Tibial nerve (tissue), 4 donors: ENCODE measurements around the gene UMAD1. TPM values are rescaled to one million over a fixed set of nuclear protein-coding genes. Genes with fewer than 3 reads are reported as not detected.

Source experiments
- DNase-seq, 2 donors: peaks; one replicate each; pipeline ENCODE4 v3.0.0-alpha.2; 2019; ENCODE audit warnings: low spot score in 2 of 2
- H3K27ac ChIP-seq, 4 donors: fragments of 200-600 bp; sonication (generic) in 3 of 4; one replicate each; pipeline ENCODE4 v1.5.1; 2017 to 2019; ENCODE audit warnings: mild to moderate bottlenecking in 1 of 4
- H3K27me3 ChIP-seq, 2 donors: fragments of 200-600 bp; sonication (generic) in 1 of 2; one replicate each; pipeline versions ENCODE4 v1.5.1 to v1.6.0; 2017 to 2019
- H3K36me3 ChIP-seq, 3 donors: fragments of 200-600 bp; sonication (generic); one replicate each; pipeline ENCODE4 v1.5.1; 2018 to 2019
- H3K4me1 ChIP-seq, 4 donors: fragments of 200-600 bp; sonication (generic) in 3 of 4; one replicate each; pipeline ENCODE4 v1.5.1; 2017 to 2019
- H3K4me3 ChIP-seq, 4 donors: fragments of 200-600 bp; sonication (generic) in 3 of 4; one replicate each; pipeline ENCODE4 v1.5.1; 2017 to 2019; ENCODE audit warnings: mild to moderate bottlenecking in 1 of 4, moderate library complexity in 1 of 4
- H3K9me3 ChIP-seq, 4 donors: fragments of 200-600 bp; sonication (generic) in 3 of 4; one replicate each; pipeline ENCODE4 v1.5.1; 2017 to 2019
- CTCF ChIP-seq, 5 experiments: fragments of 200-600 bp in 3 of 5; fragments of 450-650 bp in 2 of 5; sonication (generic) in 3 of 5; IDR thresholded peaks; one replicate each; pipeline ENCODE4 v1.5.1; 2016 to 2019; ENCODE audit warnings: antibody characterized with exemption in 5 of 5, mild to moderate bottlenecking in 3 of 5, moderate library complexity in 2 of 5
- EP300 ChIP-seq, 2 donors: sonication (generic); formaldehyde crosslinking; IDR thresholded peaks; one replicate each; pipeline ENCODE4 v1.6.1; 2017; ENCODE audit warnings: antibody characterized with exemption in 2 of 2, mild to moderate bottlenecking in 1 of 2
- POLR2A ChIP-seq, 2 donors: fragments of 450-650 bp; IDR thresholded peaks; one replicate each; pipeline ENCODE4 v1.6.1; 2017; ENCODE audit warnings: antibody characterized with exemption in 2 of 2, mild to moderate bottlenecking in 2 of 2, moderate library complexity in 2 of 2
- WGBS, 2 donors: methylation state at CpG; one replicate each; pipeline ENCODE4 v1.1.5; 2018; 5-methylcytosine and 5-hydroxymethylcytosine counted together
- total RNA-seq, 4 donors: library from RNA; depleted of rRNA; stranded (reverse); fragments of >200 nt; gene quantifications; one replicate each; pipeline ENCODE4 v1.1.0, GENCODE V29; 2016

UMAD1 gene
- total RNA-seq, 4 donors from 2014 or later: 6.0 to 14.9 (median 10.2) TPM

GRCh38 chr7:7913504-7913903, 273.0 kb downstream of the UMAD1 start:
- Histone ChIP-seq H3K27ac (no peak overlapping the region), H3K4me1 (no peaks in the 10 kb centered on the region), H3K9me3 (no peaks in the 10 kb centered on the region), H3K4me3 (no peak overlapping the region), H3K36me3 (no peaks in the 10 kb centered on the region), H3K27me3 (no peaks in the 10 kb centered on the region)
- TF ChIP-seq POLR2A (IDR thresholded peaks at IDR 0.05) (no peak), EP300 (IDR thresholded peaks at IDR 0.05) (no peak), CTCF (IDR thresholded peaks at IDR 0.05) (no peak)
- 75 to 84% methylated on average over 3 of the region's 3 CpGs for WGBS, 2 donors
- DNase-seq: no peak

GRCh38 chr7:7914547-7914946, 274.0 kb downstream of the UMAD1 start:
- Histone ChIP-seq H3K27ac (no peak overlapping the region), H3K36me3 (no peaks in the 10 kb centered on the region), H3K27me3 (no peaks in the 10 kb centered on the region), H3K4me1 (no peaks in the 10 kb centered on the region), H3K9me3 (no peaks in the 10 kb centered on the region), H3K4me3 (no peak overlapping the region)
- TF ChIP-seq EP300 (IDR thresholded peaks at IDR 0.05) (no peak), POLR2A (IDR thresholded peaks at IDR 0.05) (no peak), CTCF (IDR thresholded peaks at IDR 0.05) (no peak)
- no peak for DNase-seq
- 94 to 100% methylated on average over 2 of the region's 2 CpGs for whole genome bisulfite sequencing, 2 donors

- Histone ChIP-seq H3K27me3 (no peaks in the 10 kb centered on the region), H3K27ac (no peak overlapping the region), H3K4me1 (no peaks in the 10 kb centered on the region), H3K9me3 (no peaks in the 10 kb centered on the region), H3K4me3 (no peak overlapping the region), H3K36me3 (no peaks in the 10 kb centered on the region)
- TF ChIP-seq EP300 (IDR thresholded peaks at IDR 0.05) (no peak), POLR2A (IDR thresholded peaks at IDR 0.05) (no peak), CTCF (IDR thresholded peaks at IDR 0.05) (no peak)
- DNase-seq: no peak
- WGBS, 2 donors: 94 to 97% methylated on average over 1 of the region's 1 CpG
Observed at GRCh38 chr7:7916064-7916463, 275.5 kb downstream of the UMAD1 start.

GRCh38 chr7:7917593-7917992, 277.0 kb downstream of the UMAD1 start:
- TF ChIP-seq CTCF (IDR thresholded peaks at IDR 0.05) (no peak), EP300 (IDR thresholded peaks at IDR 0.05) (no peak), POLR2A (IDR thresholded peaks at IDR 0.05) (no peak)
- H3K4me3 ChIP-seq: no peak overlapping the region
- H3K9me3 ChIP-seq: no peaks in the 10 kb centered on the region
- DNase-seq: no peak
- H3K27ac ChIP-seq: no peak overlapping the region
- no peaks in the 10 kb centered on the region for H3K27me3 ChIP-seq
- H3K36me3 ChIP-seq: no peaks in the 10 kb centered on the region
- 98 to 100% methylated on average over 1 of the region's 1 CpG for WGBS, 2 donors
- no peaks in the 10 kb centered on the region for H3K4me1 ChIP-seq

GRCh38 chr7:7918736-7919448, 278.3 kb downstream of the UMAD1 start:
- Histone ChIP-seq H3K4me3 (no peak overlapping the region), H3K36me3 (no peaks in the 10 kb centered on the region), H3K27me3 (no peaks in the 10 kb centered on the region), H3K9me3 (no peaks in the 10 kb centered on the region), H3K27ac (no peak overlapping the region), H3K4me1 (no peaks in the 10 kb centered on the region)
- DNase-seq: no peak
- TF ChIP-seq POLR2A (IDR thresholded peaks at IDR 0.05): no peak
- no peak for TF ChIP-seq CTCF (IDR thresholded peaks at IDR 0.05)
- TF ChIP-seq EP300 (IDR thresholded peaks at IDR 0.05): no peak
